ENCODE measurements around the gene HACD1. TPM values are rescaled to one million over a fixed set of nuclear protein-coding genes. Genes with fewer than 3 reads are reported as not detected.

The HACD1 gene, protein sequence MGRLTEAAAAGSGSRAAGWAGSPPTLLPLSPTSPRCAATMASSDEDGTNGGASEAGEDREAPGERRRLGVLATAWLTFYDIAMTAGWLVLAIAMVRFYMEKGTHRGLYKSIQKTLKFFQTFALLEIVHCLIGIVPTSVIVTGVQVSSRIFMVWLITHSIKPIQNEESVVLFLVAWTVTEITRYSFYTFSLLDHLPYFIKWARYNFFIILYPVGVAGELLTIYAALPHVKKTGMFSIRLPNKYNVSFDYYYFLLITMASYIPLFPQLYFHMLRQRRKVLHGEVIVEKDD
- 22.1 and 24.6 TPM in 2 replicates for total RNA-seq

DNA sequence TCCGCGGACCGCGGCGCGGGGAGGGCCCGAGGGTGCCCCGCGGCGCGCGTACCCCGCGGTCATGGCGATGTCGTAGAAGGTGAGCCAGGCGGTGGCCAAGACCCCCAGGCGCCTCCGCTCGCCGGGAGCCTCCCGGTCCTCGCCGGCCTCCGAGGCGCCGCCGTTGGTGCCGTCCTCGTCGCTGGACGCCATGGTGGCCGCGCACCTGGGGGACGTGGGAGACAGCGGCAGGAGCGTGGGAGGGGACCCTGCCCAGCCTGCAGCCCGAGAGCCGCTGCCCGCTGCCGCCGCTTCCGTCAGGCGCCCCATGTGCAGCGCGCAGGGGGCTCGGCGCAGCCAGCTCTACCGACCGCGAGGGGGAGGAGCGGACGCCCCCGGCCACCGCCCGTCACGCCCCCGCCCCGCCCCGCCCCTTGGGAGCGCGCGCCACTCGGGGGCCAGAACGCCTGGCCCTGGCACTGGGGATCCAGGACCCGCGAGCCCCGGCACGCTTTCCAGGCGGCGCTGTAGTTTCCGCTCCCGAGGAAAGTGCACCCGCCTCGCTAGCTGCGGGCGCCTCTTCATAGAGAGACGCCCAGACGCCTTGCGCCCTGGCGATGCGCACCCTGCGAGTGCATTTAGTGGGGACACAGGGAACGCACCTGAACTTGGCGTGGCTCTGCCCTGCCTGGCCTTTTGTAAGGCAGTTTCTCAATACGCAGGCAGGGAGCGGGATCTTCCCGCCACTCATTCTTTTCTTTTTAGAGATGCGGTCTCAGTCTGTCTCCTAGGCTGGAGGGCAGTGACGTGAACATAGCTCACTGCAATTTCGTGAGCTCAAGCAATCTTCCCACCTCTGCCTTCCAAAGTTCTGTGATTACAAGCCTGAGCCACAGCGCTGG, at the start of gene HACD1:
TSS of gene HACD1 (minus strand) at position 344 of the 881 bp plus-strand sequence. CDS start at position 309, 35 bp downstream.
- no peaks in the 10 kb centered on the region for H3K36me3 ChIP-seq (ENCODE audit: control insufficient read depth, insufficient read depth, low read length)
- FAIRE-seq (peak; percentile 40), DNase-seq (ENCODE audit: low read depth) (peak; percentile 85)
- H3K27me3 ChIP-seq (ENCODE audit: control insufficient read depth, insufficient read depth, low read length): no peaks in the 10 kb centered on the region
- TF ChIP-seq, protein P1, sequence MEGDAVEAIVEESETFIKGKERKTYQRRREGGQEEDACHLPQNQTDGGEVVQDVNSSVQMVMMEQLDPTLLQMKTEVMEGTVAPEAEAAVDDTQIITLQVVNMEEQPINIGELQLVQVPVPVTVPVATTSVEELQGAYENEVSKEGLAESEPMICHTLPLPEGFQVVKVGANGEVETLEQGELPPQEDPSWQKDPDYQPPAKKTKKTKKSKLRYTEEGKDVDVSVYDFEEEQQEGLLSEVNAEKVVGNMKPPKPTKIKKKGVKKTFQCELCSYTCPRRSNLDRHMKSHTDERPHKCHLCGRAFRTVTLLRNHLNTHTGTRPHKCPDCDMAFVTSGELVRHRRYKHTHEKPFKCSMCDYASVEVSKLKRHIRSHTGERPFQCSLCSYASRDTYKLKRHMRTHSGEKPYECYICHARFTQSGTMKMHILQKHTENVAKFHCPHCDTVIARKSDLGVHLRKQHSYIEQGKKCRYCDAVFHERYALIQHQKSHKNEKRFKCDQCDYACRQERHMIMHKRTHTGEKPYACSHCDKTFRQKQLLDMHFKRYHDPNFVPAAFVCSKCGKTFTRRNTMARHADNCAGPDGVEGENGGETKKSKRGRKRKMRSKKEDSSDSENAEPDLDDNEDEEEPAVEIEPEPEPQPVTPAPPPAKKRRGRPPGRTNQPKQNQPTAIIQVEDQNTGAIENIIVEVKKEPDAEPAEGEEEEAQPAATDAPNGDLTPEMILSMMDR (IDR thresholded peaks at IDR 0.05; ENCODE audit: insufficient read depth, low read length, severe bottlenecking): peak; percentile 34
- peak within 1 kb of the TSS; percentile 50 for H3K4me3 ChIP-seq (ENCODE audit: low read depth, low read length)

DNA sequence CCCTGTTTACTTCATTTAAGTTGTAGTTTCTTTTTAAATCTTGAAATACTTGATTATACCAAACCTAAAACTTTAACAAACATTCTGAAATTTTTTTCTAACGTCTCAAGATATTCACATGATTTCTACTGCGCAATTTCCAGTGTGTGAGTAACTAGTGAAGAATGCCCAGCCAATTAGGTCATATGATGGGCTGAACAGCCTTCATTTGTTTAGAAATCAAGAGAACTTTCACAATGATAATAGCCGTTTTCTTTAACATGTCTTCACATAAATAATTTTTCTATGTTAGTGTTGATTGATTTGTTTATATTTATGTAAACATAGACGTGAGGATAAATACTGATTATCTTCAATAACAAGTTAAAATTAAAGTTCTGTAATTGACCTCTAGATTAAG, 48.6 kb upstream of the HACD1 start:
- peak; percentile 92 for DNase-seq (ENCODE audit: low read depth)
- TF ChIP-seq, protein P1 (IDR thresholded peaks at IDR 0.05; ENCODE audit: insufficient read depth, low read length, severe bottlenecking): no peak
- H3K27me3 ChIP-seq (ENCODE audit: control insufficient read depth, insufficient read depth, low read length): no peaks in the 10 kb centered on the region
- FAIRE-seq: no peak
- H3K4me3 ChIP-seq (ENCODE audit: low read depth, low read length): no peak overlapping the region
- no peaks in the 10 kb centered on the region for H3K36me3 ChIP-seq (ENCODE audit: control insufficient read depth, insufficient read depth, low read length)

DNA sequence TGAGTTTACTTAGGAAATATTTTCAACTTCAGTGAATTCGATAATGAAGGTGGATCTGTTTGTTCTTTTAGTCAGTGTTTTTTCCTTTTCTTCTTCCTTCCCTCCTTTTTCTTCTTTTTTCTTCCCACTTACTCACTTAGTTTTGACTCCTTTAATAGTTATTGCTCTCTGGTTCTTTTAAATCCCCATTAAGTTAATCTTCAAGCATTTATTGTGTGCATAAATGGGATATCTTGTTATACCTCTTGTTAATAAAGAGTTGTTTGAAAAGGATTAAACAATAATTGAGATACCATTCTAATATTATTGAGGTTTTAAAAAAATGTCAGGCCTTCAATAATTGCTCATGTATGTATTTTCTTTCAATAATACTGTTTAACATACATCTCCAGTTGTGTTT, 46.3 kb upstream of the HACD1 start:
- DNase-seq (ENCODE audit: low read depth): no peak
- Histone ChIP-seq H3K4me3 (ENCODE audit: low read depth, low read length) (no peak overlapping the region), H3K36me3 (ENCODE audit: control insufficient read depth, insufficient read depth, low read length) (no peaks in the 10 kb centered on the region), H3K27me3 (ENCODE audit: control insufficient read depth, insufficient read depth, low read length) (no peaks in the 10 kb centered on the region)
- FAIRE-seq: no peak
- TF ChIP-seq, protein P1 (IDR thresholded peaks at IDR 0.05; ENCODE audit: insufficient read depth, low read length, severe bottlenecking): no peak

DNA sequence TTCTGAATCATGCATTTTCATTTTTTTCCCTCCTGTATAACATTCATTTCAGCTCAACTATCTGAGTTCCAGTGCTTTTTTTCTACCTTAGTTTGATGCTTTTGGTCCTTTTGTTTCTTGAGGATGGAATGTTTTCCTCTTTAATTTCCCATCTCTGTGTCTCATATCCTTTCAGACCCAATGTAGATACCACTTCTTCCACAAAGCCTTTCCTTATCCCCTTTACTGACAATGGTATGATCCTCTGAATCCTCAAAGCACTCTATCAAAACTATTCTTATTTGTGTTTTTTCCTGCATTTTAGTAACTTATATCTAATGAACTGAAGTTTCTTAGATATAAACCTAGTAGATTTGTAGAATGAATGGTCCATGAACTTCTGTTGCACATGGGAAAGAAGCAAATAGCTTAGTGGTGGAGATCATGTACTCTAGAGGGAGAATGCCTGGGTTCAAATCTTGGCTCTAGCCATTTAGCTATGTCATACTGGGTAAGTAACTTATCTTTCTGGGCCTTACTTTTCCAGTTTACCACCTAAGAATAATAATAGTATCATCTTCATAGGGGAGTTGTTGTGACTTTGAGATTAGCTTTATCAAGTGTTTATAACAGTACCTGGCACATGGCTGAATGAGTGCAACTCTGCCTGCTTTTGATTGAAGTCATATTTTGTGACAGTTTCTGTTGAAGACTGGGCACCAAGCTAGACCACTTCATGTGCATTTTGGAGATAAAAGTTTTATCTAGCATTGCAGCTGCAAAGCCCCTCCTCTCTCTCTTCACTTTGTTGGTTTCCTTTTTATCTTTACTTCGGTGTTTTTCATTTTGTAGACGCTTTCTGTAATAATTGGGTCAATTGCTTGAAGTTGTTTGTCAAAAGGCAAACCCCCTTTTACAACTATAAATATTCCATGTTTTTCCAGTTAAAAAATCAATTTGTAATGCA, 45.3 kb upstream of the HACD1 start:
- FAIRE-seq (no peak), DNase-seq (ENCODE audit: low read depth) (no peak)
- H3K27me3 ChIP-seq (ENCODE audit: control insufficient read depth, insufficient read depth, low read length): no peaks in the 10 kb centered on the region
- TF ChIP-seq, protein P1 (IDR thresholded peaks at IDR 0.05; ENCODE audit: insufficient read depth, low read length, severe bottlenecking): no peak
- no peaks in the 10 kb centered on the region for H3K36me3 ChIP-seq (ENCODE audit: control insufficient read depth, insufficient read depth, low read length)
- no peak overlapping the region for H3K4me3 ChIP-seq (ENCODE audit: low read depth, low read length)

DNA sequence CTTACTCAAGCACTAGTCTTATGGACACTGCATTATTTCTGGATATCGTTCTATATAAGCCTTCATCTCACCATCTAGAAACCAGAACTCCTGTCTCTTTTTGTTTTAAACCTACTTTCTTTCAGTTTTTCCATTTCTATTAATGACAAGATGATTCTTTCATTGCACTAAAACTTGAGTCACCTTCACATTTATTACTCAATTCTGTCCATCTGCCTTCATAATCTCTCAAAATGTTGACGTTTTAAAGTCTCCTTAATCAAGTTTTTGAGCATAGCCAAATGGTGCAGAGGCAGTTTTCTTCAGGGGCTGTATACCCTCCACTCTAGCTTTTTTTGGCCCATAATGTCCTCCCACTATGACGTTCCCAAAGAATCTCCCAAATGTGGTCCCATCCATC, 44.3 kb upstream of the HACD1 start:
- Histone ChIP-seq H3K27me3 (ENCODE audit: control insufficient read depth, insufficient read depth, low read length) (no peaks in the 10 kb centered on the region), H3K4me3 (ENCODE audit: low read depth, low read length) (no peak overlapping the region), H3K36me3 (ENCODE audit: control insufficient read depth, insufficient read depth, low read length) (no peaks in the 10 kb centered on the region)
- TF ChIP-seq, protein P1 (IDR thresholded peaks at IDR 0.05; ENCODE audit: insufficient read depth, low read length, severe bottlenecking): no peak
- FAIRE-seq (no peak), DNase-seq (ENCODE audit: low read depth) (no peak)
